Measurements from ENCODE around the gene FOXO3B.
"Not testable (repeated sequence)": the region's sequence is repeated elsewhere in the genome, so short reads cannot be mapped to it uniquely, and the experiment has no call there.

Gene FOXO3B

DNA sequence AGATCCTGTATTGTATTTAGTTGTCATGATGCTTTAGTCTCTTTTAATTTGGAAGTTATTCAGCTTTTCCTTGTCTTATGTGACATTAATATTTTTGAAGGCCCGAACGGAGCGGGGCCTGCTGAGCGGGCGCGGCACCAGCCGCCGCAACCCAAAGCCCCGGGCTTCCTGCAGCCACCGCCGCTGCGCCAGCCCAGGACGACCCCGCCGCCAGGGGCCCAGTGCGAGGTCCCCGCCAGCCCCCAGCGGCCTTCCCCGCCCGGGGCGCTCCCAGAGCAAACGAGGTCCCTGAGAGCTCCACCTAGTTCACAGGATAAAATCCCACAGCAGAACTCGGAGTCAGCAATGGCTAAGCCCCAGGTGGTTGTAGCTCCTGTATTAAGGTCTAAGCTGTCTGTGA is 32.0 kb downstream of the FOXO3B start:
- DNase-seq (ENCODE audit: low read depth in 2 of 2), result not testable (repeated sequence)

DNA sequence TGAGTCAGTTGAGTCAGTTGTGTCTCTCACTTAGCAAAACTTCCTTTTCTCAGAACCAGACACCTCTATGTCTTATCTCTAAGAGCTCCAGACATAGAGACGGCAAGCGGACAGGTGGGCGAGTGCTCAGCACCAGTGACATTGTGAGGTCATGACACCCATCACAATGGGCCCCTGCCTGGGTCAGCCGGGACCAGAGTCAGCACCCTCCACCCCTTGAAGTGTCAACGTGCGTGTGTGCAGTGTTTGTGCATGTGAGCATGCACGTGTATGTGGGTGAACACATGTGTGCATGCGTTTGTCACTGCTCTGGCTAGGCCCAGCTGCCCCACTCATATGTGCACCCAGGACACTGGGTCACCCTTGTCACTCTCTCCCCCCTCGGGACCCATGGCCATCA is 37.8 kb downstream of the FOXO3B start, which contains the start of gene TBC1D28:
Gene TBC1D28 (minus strand): TSS at position 101 of the 400 bp plus-strand sequence. CDS start 3,039 bp downstream, outside the sequence.
- DNase-seq (ENCODE audit: low read depth in 2 of 2), result not testable (repeated sequence)

DNA sequence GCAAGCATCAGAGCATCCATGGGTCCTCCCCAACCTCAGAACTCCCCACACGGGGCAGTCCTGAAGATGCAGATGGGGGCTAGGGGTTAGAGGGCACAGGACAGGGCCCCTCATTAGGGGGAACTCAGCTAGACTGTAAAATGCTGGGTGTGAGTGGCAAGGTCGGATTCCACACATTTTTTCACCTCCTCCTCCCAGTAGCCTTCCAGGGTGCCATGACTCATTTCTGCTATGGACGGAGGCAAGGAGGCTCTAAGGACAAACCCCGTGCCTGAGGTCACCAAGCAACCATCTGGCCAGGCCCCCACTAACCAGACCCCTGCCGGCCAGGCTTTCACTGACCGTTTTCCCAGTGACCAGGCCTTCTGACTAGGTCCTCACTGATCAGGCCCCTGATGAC is 39.0 kb downstream of the FOXO3B start:
- DNase-seq (ENCODE audit: low read depth in 2 of 2), result not testable (repeated sequence)

DNA sequence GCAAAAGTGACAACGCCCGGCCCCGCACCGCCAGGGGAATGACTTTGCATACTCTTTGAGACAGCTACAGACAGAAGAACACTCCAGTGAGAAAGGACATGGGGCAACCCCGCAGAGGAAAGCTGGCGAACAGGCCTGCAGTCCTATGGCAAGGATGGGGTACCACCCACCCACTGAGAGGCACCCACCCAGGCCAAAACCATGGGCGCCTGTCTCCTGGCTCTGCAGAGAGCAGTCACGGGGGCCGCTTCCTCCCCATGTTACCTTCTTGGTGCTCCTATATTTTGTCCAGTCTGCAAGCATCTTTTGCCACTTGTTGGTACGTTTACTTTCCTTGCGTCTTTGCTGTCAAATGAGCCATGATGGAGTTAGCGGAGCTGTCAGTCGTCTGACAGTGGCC is 43.8 kb downstream of the FOXO3B start:
- not testable (repeated sequence) for DNase-seq (ENCODE audit: low read depth in 2 of 2)

GRCh38 chr17:18636237-18636636 is 45.9 kb downstream of the FOXO3B start:
- DNase-seq (ENCODE audit: low read depth in 2 of 2), result not testable (repeated sequence)

DNA sequence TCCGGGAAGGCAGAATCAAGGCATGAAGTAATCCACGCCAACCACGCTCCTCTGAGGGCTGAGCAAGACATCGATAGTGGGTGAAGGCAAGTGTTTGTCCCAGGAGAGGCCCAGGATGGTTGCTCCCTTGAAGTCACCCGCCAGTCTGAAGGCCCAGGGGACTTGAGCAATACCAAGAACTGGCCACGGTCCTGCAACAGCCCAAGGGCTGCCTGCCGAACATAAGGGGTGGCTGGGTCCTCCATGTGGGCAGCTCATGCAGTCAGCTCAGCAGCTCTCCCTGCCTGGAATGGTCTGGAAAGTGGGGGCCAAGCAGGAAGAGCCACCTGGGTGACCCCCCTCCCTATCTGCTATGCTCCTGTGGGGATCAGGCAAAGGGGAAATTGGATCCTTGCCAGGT is 46.3 kb downstream of the FOXO3B start:
- not testable (repeated sequence) for DNase-seq (ENCODE audit: low read depth in 2 of 2)

DNA sequence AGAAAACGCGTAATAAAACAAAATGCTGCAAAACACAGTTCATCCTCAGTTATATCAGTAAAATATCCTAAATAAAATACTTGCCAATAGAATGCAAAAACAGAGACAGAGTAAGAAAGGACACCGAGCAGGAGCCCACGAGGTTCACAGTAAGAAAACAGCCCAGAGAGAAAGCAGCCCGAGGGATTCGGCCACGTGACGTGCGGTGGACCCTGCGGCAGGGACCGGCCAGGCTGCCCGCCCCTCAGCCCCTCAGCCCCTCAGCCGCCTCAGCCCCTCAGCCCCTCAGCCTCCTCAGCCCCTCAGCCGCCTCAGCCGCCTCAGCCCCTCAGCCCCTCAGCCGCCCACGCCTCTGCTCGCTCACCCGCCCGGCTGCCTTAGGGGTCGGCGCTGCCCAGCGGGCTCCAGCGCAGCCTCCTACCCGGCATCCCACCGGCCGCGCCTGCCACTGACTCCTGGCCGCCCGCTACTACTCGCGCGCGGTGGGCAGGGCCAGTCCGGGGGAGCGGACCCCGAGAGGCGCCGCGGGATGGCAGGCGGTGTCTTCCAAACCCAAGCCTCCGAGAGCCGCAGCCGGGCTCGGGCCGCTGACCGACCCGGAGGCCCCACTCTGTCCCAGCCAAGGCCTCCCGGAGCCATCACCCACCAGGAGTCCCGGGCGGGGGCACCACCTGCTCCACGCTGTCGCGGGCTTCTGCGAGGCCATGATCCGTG is 47.4 kb downstream of the FOXO3B start:
- not testable (repeated sequence) for DNase-seq (ENCODE audit: low read depth in 2 of 2)
